Smooth muscle cell of trachea (primary cell): ENCODE results near the gene PGM1. TPM values are rescaled to one million over a fixed set of nuclear protein-coding genes. Genes with fewer than 3 reads are reported as not detected.

ENCODE experiments used
- total RNA-seq: library from RNA; depleted of rRNA; stranded (reverse); fragments of >200 nt; gene quantifications from 2 replicates; pipeline ENCODE4 v1.2.1, GENCODE V29; 2014

PGM1 gene
- 73.7 and 83.0 TPM in 2 replicates for total RNA-seq

GRCh38 chr1:63593303-63593885 is at the start of gene PGM1:
Gene PGM1, plus strand, starts transcription at chr1:63593411. Its CDS starts 78 bp downstream, at chr1:63593489.

Other genes starting within 250 kb of the PGM1 start
- gene ALG6, start 225.8 kb upstream of the PGM1 start, total RNA-seq, result 14.6 and 24.1 TPM in 2 replicates
- 9.3 and 44.1 TPM in 2 replicates for gene ITGB3BP, start 70.2 kb upstream of the PGM1 start, total RNA-seq
- 10.3 and 16.1 TPM in 2 replicates for gene EFCAB7, start 69.9 kb upstream of the PGM1 start, total RNA-seq
- gene ROR1, start 180.6 kb downstream of the PGM1 start, total RNA-seq, result 9.7 and 21.2 TPM in 2 replicates